ENCODE results near the gene TENM3. TPM values are rescaled to one million over a fixed set of nuclear protein-coding genes. Genes with fewer than 3 reads are reported as not detected.

The TENM3 gene
- total RNA-seq, 1 donor from 2014 or later = 106 TPM

DNA sequence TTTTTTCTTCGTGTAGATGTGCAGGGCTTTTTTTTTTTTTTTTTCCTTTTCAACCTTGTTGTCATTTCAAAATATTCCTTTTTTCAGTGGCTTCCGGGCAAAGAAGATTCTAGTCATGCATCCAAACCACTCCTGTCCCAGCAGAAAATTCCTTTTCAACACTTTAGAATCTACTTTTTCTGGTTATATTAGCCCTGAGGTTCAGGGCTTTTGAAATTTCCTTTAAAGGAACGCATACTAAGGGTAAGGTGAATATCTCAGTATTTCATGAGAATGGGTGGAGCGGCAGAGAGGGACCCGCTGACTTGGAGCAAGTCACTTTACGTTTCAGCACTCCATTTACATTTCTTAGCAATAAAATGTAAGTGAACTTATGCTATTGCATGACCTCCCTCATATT lies 15.6 kb upstream of the TENM3 start:
- no peak overlapping the region for H3K27ac Mint-ChIP-seq
- TF ChIP-seq, protein P1, sequence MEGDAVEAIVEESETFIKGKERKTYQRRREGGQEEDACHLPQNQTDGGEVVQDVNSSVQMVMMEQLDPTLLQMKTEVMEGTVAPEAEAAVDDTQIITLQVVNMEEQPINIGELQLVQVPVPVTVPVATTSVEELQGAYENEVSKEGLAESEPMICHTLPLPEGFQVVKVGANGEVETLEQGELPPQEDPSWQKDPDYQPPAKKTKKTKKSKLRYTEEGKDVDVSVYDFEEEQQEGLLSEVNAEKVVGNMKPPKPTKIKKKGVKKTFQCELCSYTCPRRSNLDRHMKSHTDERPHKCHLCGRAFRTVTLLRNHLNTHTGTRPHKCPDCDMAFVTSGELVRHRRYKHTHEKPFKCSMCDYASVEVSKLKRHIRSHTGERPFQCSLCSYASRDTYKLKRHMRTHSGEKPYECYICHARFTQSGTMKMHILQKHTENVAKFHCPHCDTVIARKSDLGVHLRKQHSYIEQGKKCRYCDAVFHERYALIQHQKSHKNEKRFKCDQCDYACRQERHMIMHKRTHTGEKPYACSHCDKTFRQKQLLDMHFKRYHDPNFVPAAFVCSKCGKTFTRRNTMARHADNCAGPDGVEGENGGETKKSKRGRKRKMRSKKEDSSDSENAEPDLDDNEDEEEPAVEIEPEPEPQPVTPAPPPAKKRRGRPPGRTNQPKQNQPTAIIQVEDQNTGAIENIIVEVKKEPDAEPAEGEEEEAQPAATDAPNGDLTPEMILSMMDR (IDR thresholded peaks at IDR 0.05; ENCODE audit: unreplicated experiment) = no peak
- no peaks in the 10 kb centered on the region for H3K36me3 Mint-ChIP-seq
- H3K4me3 Mint-ChIP-seq = no peak overlapping the region
- peaks cover 29% of the 10 kb centered on the region for H3K4me1 Mint-ChIP-seq
- no peak for DNase-seq (ENCODE audit: low spot score in 2 of 2, unreplicated experiment in 2 of 2)
- H3K9me3 Mint-ChIP-seq = no peaks in the 10 kb centered on the region
- H3K27me3 Mint-ChIP-seq (ENCODE audit: low read depth) = no peaks in the 10 kb centered on the region

DNA sequence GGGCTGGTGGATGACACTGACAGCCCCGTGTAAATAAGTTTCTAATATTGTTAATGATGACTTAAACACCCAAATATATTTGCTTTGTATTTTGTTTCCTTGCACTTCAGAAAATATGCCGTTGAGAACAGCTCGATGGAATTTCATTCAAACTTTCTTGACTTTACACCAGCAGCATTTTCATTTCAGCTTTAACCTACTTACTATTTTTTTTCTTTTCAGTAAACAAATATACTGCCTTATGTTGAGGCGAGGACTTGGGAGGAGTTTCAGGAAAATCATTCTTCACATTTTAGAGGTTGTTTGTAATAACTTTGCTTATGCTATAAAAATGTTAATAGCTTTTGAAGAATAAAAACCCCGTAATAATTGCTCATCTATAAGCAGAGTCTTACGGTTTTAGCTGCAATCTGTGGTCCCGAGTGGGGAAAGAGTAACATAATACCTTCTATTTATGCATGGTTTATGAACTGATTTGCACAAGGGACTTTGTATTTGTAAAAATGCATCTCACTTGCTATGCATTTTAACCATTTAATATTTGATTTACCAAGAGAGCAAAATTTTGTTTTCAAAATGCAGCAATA lies 14.1 kb upstream of the TENM3 start:
- H3K4me1 Mint-ChIP-seq = peaks cover 19% of the 10 kb centered on the region
- H3K9me3 Mint-ChIP-seq = no peaks in the 10 kb centered on the region
- no peak overlapping the region for H3K27ac Mint-ChIP-seq
- TF ChIP-seq, protein P1 (IDR thresholded peaks at IDR 0.05; ENCODE audit: unreplicated experiment) = no peak
- no peak overlapping the region for H3K4me3 Mint-ChIP-seq
- no peaks in the 10 kb centered on the region for H3K36me3 Mint-ChIP-seq
- no peaks in the 10 kb centered on the region for H3K27me3 Mint-ChIP-seq (ENCODE audit: low read depth)
- DNase-seq (ENCODE audit: low spot score in 2 of 2, unreplicated experiment in 2 of 2) = no peak

DNA sequence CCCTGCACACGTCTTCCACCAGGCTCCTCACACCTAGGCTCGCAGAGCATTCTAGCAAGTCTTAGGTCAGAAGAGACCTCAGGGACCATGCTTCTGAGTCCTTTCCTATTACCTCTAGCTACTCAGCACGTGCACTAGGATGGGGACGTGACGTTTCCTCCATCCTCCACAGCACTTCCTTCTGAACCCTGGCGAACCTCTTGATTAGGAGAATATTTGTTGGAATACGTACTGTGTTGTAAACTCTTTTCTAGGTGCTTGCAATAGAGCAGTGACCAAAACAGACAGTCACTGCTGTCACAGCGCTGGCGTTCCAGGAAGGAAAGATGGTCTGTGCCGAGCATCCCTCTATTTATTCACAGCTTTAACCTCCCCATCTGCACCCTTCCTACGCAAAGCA lies 12.9 kb upstream of the TENM3 start:
- TF ChIP-seq, protein P1 (IDR thresholded peaks at IDR 0.05; ENCODE audit: unreplicated experiment) = no peak
- H3K36me3 Mint-ChIP-seq = no peaks in the 10 kb centered on the region
- H3K4me1 Mint-ChIP-seq = peaks cover 20% of the 10 kb centered on the region
- no peak overlapping the region for H3K27ac Mint-ChIP-seq
- no peak for DNase-seq (ENCODE audit: low spot score in 2 of 2, unreplicated experiment in 2 of 2)
- H3K9me3 Mint-ChIP-seq = no peaks in the 10 kb centered on the region
- H3K27me3 Mint-ChIP-seq (ENCODE audit: low read depth) = no peaks in the 10 kb centered on the region
- H3K4me3 Mint-ChIP-seq = no peak overlapping the region

DNA sequence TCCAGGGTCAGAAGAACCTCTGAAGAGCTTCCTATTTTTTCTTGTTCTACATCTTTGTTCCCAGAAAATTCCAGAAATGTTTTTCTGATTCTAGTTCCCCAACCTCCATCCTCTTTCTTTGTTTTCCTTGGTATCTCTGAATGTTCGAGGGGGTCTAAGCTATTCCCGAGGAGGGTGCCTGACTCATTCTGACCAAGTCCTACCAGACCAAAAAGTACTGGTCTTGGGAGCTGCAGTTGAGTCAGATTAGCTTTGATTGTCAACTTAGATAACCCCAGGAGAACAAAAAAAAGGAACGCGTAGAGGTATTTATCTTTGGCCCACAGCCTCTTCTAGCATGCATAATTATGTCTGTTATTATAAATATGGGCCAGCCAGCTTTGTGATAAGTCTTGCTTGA lies 12.1 kb upstream of the TENM3 start:
- Mint-ChIP-seq H3K27me3 (ENCODE audit: low read depth) (no peaks in the 10 kb centered on the region), H3K9me3 (no peaks in the 10 kb centered on the region), H3K36me3 (no peaks in the 10 kb centered on the region), H3K4me3 (no peak overlapping the region), H3K27ac (no peak overlapping the region), H3K4me1 (peaks cover 26% of the 10 kb centered on the region)
- TF ChIP-seq, protein P1 (IDR thresholded peaks at IDR 0.05; ENCODE audit: unreplicated experiment) = no peak
- no peak for DNase-seq (ENCODE audit: low spot score in 2 of 2, unreplicated experiment in 2 of 2)

DNA sequence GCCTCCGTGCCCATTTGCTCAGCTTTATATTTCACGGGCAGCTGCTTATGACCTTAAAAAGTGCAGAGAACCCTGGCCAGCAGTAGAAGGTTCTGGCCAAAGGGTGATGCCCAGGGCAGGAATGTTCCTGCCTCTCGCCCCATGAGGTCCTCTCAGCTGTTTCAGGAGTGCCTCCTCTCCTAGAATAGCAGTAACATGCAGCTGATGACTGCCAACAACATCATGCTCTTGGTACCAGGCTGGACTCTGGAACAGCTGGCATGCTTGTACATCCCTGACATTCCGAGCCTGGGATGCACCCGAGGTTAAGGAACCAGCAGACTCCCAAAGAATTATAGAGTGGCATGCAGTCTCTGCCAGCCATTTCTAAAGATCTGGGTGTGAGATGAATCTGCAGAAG lies 11.7 kb upstream of the TENM3 start:
- no peaks in the 10 kb centered on the region for H3K9me3 Mint-ChIP-seq
- no peak for DNase-seq (ENCODE audit: low spot score in 2 of 2, unreplicated experiment in 2 of 2)
- no peak overlapping the region for H3K4me3 Mint-ChIP-seq
- peaks cover 30% of the 10 kb centered on the region for H3K4me1 Mint-ChIP-seq
- H3K27ac Mint-ChIP-seq = peak overlapping the region; percentile 55
- TF ChIP-seq, protein P1 (IDR thresholded peaks at IDR 0.05; ENCODE audit: unreplicated experiment) = no peak
- no peaks in the 10 kb centered on the region for H3K36me3 Mint-ChIP-seq
- H3K27me3 Mint-ChIP-seq (ENCODE audit: low read depth) = no peaks in the 10 kb centered on the region

Data from mesothelial cell of epicardium (in vitro differentiated cells).